Suppressor macrophage treated with lipopolysaccharide for 4 hours (primary cell): ENCODE results near the gene TMEM271.

Source experiments
- DNase-seq: peaks from one replicate; pipeline ENCODE4 v3.0.0-alpha.2; 2020

The TMEM271 gene

GRCh38 chr4:531721-532565, 44.2 kb downstream of the TMEM271 start:
- DNase-seq = no peak

- DNase-seq = no peak
These were observed 45.0 kb downstream of the TMEM271 start for GRCh38 chr4:531076-531475.

GRCh38 chr4:530017-530781, 45.9 kb downstream of the TMEM271 start:
- no peak for DNase-seq

- DNase-seq = no peak
These were observed 46.5 kb downstream of the TMEM271 start for GRCh38 chr4:529563-529962.

GRCh38 chr4:528835-529234, 47.3 kb downstream of the TMEM271 start:
- no peak for DNase-seq

GRCh38 chr4:528296-528695, 47.8 kb downstream of the TMEM271 start:
- DNase-seq = no peak

GRCh38 chr4:526971-527460, 49.1 kb downstream of the TMEM271 start:
- DNase-seq = no peak

GRCh38 chr4:526189-526909, 49.7 kb downstream of the TMEM271 start:
- DNase-seq = no peak

- no peak for DNase-seq
These were observed 50.4 kb downstream of the TMEM271 start for GRCh38 chr4:525660-526059.

- DNase-seq = no peak
These were observed 51.9 kb downstream of the TMEM271 start for GRCh38 chr4:524196-524595.
